Fibroblast of lung (primary cell): Measurements from ENCODE around the gene CFAP299. TPM values are rescaled to one million over a fixed set of nuclear protein-coding genes. Genes with fewer than 3 reads are reported as not detected.

Source experiments
- DNase-seq, 2 donors: peaks; one replicate each; pipeline versions ENCODE4 v3.0.0 to v3.0.0-alpha.2; 2010; ENCODE audit warnings: low read depth in 2 of 2
- H2AFZ ChIP-seq: 2 replicates; pipeline ENCODE4 v1.5.1; 2012; ENCODE audit warnings: low read length, control low read depth, inconsistent platforms
- H3K27ac ChIP-seq: 2 replicates; pipeline ENCODE4 v1.5.1; 2011; ENCODE audit warnings: low read length, control low read depth; ENCODE audit not compliant: insufficient read depth
- H3K27me3 ChIP-seq: 2 replicates; pipeline ENCODE4 v1.5.1; 2011; ENCODE audit warnings: mild to moderate bottlenecking, low read length; ENCODE audit not compliant: control insufficient read depth, insufficient read depth
- H3K36me3 ChIP-seq: 2 replicates; pipeline ENCODE4 v1.5.1; 2011; ENCODE audit warnings: low read length; ENCODE audit not compliant: control insufficient read depth, insufficient read depth
- H3K4me1 ChIP-seq: 2 replicates; pipeline ENCODE4 v1.5.1; 2011; ENCODE audit warnings: low read length; ENCODE audit not compliant: control insufficient read depth, insufficient read depth; ENCODE audit errors: extremely low read depth
- H3K4me2 ChIP-seq: 2 replicates; pipeline ENCODE4 v1.5.1; 2011; ENCODE audit warnings: low read length, control low read depth; ENCODE audit not compliant: insufficient read depth; ENCODE audit errors: extremely low read depth
- H3K4me3 ChIP-seq, 4 experiments: fragments of 200-600 bp in 1 of 4; sonication (generic) in 1 of 4; replicated peaks in 1 of 4; 2 replicates each; pipeline ENCODE4 v1.5.1; 2011 to 2016; ENCODE audit warnings: low read length in 4 of 4, low read depth in 3 of 4, mild to moderate bottlenecking in 3 of 4, control low read depth in 2 of 4, inconsistent platforms in 1 of 4, mixed read lengths in 1 of 4; ENCODE audit not compliant: insufficient read depth in 1 of 4; ENCODE audit errors: control extremely low read depth in 1 of 4
- H3K79me2 ChIP-seq: 2 replicates; pipeline ENCODE4 v1.5.1; 2012; ENCODE audit warnings: mild to moderate bottlenecking, low read length, inconsistent platforms; ENCODE audit not compliant: control insufficient read depth, insufficient read depth
- H3K9ac ChIP-seq: 2 replicates; pipeline ENCODE4 v1.5.1; 2011; ENCODE audit warnings: mild to moderate bottlenecking, low read length, control low read depth; ENCODE audit not compliant: insufficient read depth
- H3K9me3 ChIP-seq: 2 replicates; pipeline ENCODE4 v1.5.1; 2012; ENCODE audit warnings: low read depth, low read length; ENCODE audit not compliant: control insufficient read depth, insufficient read depth
- H4K20me1 ChIP-seq: 2 replicates; pipeline ENCODE4 v1.5.1; 2011; ENCODE audit warnings: low read length; ENCODE audit not compliant: control insufficient read depth, insufficient read depth; ENCODE audit errors: extremely low read depth
- CTCF ChIP-seq, 2 donors: IDR thresholded peaks in 1 of 2; conservative IDR thresholded peaks in 1 of 2; 1 replicate in 1 of 2; 2 replicates in 1 of 2; pipeline ENCODE4 v1.5.1; 2011 to 2012; ENCODE audit warnings: low read length in 2 of 2, control low read depth in 1 of 2, inconsistent platforms in 1 of 2, low read depth in 1 of 2, mild to moderate bottlenecking in 1 of 2
- EZH2 ChIP-seq: IDR thresholded peaks from 2 replicates; pipeline ENCODE4 v1.5.1; 2012; ENCODE audit warnings: low read length, control low read depth, mild to moderate bottlenecking; ENCODE audit errors: missing control alignments
- polyA plus RNA-seq, 2 donors: library from polyadenylated mRNA; depleted of rRNA in 1 of 2; stranded (reverse) in 1 of 2; unstranded in 1 of 2; fragments of >200 nt; gene quantifications; 2 replicates each; pipeline ENCODE4 v1.2.1, GENCODE V29; 2011 to 2012; ENCODE audit warnings: missing spikeins in 1 of 2
- total RNA-seq: library from RNA; depleted of rRNA; stranded (reverse); fragments of >200 nt; gene quantifications from 2 replicates; pipeline ENCODE4 v1.2.1, GENCODE V29; 2014

The CFAP299 gene
- total and polyA plus RNA-seq, 2 donors (not counting 1 experiment from before 2014, with no cell fraction given): 0.79 to 16.2 TPM

GRCh38 chr4:80417019-80417418, 81.5 kb downstream of the CFAP299 start:
- no peak for DNase-seq
- Histone ChIP-seq H3K9me3 (no peaks in the 10 kb centered on the region), H3K27me3 (no peaks in the 10 kb centered on the region), H3K4me1 (no peaks in the 10 kb centered on the region), H3K79me2 (no peaks in the 10 kb centered on the region), H3K27ac (no peak overlapping the region), H2AFZ (no peak overlapping the region), H3K4me3 (no peak overlapping the region), H4K20me1 (no peaks in the 10 kb centered on the region), H3K36me3 (no peaks in the 10 kb centered on the region), H3K4me2 (no peak overlapping the region), H3K9ac (no peak overlapping the region)
- TF ChIP-seq EZH2 (no peak), CTCF (conservative IDR thresholded peaks at IDR 0.05 in 1 of 2, IDR thresholded peaks at IDR 0.05 in 1 of 2; ENCODE audit: low read depth in 1 of 2, low read length in 2 of 2) (no peak)

DNA sequence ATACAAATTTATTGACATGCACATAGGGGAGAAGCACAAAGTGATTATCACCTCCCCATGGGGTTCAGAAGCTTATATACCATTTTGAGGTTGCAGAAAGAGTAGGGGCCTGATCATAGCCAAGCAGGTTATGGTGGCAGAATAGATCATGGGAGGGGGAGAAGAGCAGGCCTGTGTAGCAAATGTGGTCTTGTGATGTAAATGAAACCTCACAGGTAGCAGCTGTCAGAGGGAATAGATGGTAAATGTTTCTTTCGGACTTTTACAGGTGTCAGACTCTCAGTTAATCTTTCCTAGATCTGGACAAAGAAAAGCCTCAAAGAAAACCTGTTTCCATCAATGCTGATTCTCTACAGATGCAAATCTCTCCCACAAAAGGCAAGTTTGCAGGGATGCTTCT, 84.4 kb downstream of the CFAP299 start:
- no peaks in the 10 kb centered on the region for H3K4me1 ChIP-seq
- H3K27me3 ChIP-seq: no peaks in the 10 kb centered on the region
- no peaks in the 10 kb centered on the region for H4K20me1 ChIP-seq
- H3K9me3 ChIP-seq: no peaks in the 10 kb centered on the region
- no peaks in the 10 kb centered on the region for H3K79me2 ChIP-seq
- no peak for DNase-seq
- H3K4me3 ChIP-seq: no peak overlapping the region
- H3K9ac ChIP-seq: no peak overlapping the region
- H2AFZ ChIP-seq: no peak overlapping the region
- TF ChIP-seq EZH2: no peak
- no peak for TF ChIP-seq CTCF (conservative IDR thresholded peaks at IDR 0.05 in 1 of 2, IDR thresholded peaks at IDR 0.05 in 1 of 2; ENCODE audit: low read depth in 1 of 2, low read length in 2 of 2)
- H3K4me2 ChIP-seq: no peak overlapping the region
- H3K36me3 ChIP-seq: no peaks in the 10 kb centered on the region
- no peak overlapping the region for H3K27ac ChIP-seq

GRCh38 chr4:80420638-80421037, 85.1 kb downstream of the CFAP299 start:
- no peak overlapping the region for H3K4me3 ChIP-seq
- no peaks in the 10 kb centered on the region for H4K20me1 ChIP-seq
- no peaks in the 10 kb centered on the region for H3K36me3 ChIP-seq

More at GRCh38 chr4:80420638-80421037, 85.1 kb downstream of the CFAP299 start:
- no peak for TF ChIP-seq CTCF (conservative IDR thresholded peaks at IDR 0.05 in 1 of 2, IDR thresholded peaks at IDR 0.05 in 1 of 2; ENCODE audit: low read depth in 1 of 2, low read length in 2 of 2)
- TF ChIP-seq EZH2: no peak
- H3K9ac ChIP-seq: no peak overlapping the region
- H3K27ac ChIP-seq: no peak overlapping the region
- no peak overlapping the region for H2AFZ ChIP-seq
- H3K9me3 ChIP-seq: no peaks in the 10 kb centered on the region
- no peak overlapping the region for H3K4me2 ChIP-seq
- no peaks in the 10 kb centered on the region for H3K79me2 ChIP-seq
- no peaks in the 10 kb centered on the region for H3K27me3 ChIP-seq
- DNase-seq: no peak
- H3K4me1 ChIP-seq: no peaks in the 10 kb centered on the region
